Activated CD8-positive, alpha-beta memory T cell treated with anti-CD3 and anti-CD28 coated beads for 48 hours (primary cell): ENCODE data around the gene CLIC1.
"Not testable (repeated sequence)": the region's sequence is repeated elsewhere in the genome, so short reads cannot be mapped to it uniquely, and the experiment has no call there.

Experiments
- DNase-seq, 3 experiments: peaks; one replicate each; pipeline ENCODE4 v3.0.0-alpha.2; 2020; ENCODE audit warnings: low read depth in 2 of 3, low spot score in 2 of 3

The CLIC1 gene

DNA sequence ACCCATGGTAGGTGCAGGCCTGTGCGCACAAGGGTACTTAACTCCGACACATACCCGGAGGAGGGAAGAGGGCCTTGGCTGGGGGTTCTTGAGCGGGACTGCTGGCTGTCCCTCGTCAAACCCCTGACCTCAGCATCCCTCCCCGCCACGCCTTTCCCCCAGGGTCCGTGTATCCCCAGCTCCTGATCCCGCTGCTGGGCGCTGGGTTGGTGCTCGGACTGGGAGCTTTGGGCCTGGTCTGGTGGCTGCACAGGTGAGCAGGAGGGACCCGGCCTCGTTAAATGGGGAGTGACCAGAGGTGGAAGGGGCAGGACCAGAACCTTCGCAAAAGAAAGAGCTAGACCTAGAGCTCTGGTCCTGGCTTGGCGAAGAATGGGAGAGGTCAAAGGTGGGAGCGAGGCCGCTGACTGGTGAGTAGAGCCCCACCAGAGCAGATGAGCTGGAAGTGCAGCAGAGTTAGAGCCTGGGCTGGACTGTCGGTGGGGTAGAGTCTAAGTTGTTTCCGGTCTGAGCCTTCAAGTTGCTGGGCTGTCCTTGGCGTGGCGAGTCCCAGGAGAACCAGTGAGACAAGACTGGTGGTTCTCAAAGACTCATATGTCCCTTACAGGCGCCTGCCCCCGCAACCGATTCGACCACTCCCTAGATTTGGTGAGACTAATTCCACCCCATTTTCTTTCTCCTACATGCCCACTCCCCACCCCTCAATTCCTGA lies 12.2 kb downstream of the CLIC1 start:
- no peak for DNase-seq

- no peak for DNase-seq
These were observed 12.9 kb downstream of the CLIC1 start, which contains the start of gene MPIG6B for GRCh38 chr6:31723245-31723979. MPIG6B (plus strand) TSS chr6:31723373; CDS start chr6:31723384, 11 bp downstream.

DNA sequence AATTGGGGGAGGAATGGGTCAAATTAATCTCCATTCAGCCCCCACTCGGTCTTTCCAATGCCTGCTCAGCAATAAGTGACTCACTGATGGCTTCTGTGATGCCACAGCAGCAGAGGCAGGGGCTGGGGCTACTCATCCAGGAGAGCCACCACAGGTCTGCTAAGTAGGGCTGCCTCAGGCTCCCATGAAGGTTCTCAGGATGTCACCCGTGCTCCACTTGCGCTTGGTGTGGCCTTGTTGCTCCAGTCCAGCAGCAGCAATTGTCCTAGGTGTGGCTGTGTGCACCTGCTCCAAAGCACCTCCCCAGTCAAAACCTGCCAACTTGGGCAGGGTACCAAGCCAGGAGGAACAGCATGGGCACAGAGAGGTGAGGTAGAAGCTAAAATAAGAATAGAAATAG lies 14.2 kb downstream of the CLIC1 start:
- no peak for DNase-seq

DNA sequence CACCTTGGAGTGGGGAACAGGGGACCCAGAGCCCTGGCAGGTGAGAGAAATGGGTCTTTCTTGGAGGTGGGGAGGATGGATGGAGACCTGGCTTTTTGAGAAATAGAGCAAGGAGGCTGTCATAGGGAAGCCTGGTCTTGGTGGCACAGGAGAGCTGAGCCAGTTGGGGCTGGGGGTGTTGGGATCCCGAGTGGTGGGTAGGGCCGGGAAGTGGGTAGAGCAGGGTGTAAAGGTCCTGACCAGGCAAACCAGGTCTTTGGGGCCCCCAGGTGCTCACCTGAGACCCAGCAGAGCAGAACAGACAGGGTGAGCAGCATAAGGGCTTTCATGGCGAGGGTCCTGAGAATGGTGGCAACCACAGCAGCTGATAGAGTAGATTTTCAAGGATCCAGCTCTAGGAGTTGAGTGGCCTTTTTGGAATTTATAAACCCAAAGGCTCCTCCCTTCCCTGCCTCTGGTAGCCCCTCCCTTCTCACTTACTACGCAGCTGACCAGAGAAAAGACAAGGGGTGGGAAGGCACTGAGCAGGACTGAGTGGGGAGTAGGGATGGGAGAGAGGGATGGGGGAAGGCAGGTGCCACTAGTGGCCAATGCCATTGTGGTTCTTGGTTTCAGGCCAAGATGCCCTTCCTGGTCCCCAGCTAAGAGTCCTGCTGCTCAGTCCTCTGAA lies 14.8 kb downstream of the CLIC1 start, which contains the start of gene LY6G6C:
TSS of gene LY6G6C (minus strand) at position 396 of the 670 bp plus-strand sequence. CDS start at position 329, 67 bp downstream.
- no peak for DNase-seq

GRCh38 chr6:31720196-31720770 lies 16.0 kb downstream of the CLIC1 start:
- no peak for DNase-seq

- no peak for DNase-seq
These were observed 17.3 kb downstream of the CLIC1 start for GRCh38 chr6:31719001-31719400.

DNA sequence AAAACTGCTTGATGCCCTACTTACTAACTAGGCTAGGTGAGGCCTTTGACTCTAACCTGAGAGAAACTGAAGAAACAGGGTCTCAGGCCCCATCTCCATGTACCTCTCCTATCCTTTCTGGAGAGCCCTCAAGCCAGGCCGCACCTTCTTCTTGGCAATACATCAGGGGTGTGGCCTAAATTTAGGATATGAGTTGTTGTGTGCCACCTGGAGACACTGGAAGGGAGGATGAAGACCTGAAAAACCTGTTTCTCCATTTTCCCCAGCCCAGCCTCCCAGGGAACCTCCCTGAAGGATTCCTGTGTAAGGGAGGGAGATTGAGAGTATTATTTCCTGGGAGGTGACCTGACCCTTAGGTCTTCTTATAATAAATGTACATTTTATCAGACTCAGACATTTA lies 18.1 kb downstream of the CLIC1 start:
- no peak for DNase-seq

DNA sequence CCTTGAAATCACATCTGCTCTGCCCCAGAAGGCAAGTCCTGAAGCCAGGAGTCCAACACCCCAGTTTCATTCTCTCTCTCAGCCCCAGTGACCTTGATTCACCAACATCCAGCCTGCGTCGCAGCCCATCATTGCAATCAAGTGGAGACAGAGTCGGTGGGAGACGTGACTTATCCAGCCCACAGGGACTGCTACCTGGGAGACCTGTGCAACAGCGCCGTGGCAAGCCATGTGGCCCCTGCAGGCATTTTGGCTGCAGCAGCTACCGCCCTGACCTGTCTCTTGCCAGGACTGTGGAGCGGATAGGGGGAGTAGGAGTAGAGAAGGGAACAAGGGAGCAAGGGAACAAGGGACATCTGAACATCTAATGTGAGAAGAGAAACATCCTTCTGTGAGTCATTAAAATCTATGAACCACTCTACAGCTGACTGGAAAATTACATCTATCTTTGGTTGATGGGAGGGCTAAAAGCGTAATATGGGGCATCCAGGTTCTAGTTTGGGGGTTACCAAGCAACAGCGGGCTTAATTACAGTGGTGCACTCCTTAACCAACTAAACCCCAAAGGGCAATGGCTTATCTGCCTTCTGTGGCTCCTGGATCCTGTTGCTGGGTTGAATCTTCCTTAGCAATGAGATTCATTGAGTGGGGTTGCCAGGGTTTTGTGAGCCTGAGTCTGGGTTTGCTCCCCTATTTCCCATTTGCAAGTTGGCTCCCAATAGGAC lies 18.7 kb downstream of the CLIC1 start:
- no peak for DNase-seq

DNA sequence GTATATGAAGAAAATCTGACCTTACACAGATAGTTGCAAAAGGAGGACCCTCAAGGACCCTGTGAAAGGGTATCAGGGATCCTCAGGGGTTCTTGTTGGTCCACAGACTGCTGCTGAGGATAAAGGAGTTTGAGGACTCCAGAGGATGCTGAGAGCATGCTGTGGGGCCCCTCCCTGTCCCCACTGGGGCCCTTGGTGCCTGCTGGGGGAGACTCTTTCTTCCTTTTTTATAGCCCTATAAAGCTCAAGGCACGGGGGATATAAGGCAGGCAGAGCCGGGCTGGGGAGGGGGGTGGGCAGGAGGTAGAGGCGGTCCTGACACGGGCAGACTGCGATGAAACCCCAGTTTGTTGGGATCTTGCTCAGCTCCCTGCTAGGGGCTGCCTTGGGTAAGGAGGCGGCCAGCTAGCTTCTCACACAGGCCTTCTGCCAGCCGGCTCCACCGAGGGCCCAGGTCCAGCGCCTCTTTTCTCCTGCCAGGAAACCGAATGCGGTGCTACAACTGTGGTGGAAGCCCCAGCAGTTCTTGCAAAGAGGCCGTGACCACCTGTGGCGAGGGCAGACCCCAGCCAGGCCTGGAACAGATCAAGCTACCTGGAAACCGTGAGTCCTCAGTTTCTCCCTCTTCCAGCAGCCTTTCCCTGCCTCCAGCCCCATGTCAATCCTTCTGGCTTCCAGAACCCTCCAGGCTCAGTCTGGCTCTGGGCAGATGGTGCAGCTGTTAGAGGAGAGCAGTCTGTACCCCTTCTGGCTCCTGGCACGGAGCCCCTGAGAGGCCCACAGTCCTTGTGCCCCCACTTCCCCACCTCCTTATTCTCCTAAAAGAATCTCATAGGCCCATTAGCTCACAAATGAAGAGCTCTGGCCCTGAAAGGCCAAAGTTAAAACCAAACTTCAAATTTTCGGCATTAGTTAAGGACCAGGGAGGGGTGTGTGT lies 21.0 kb downstream of the CLIC1 start, which contains the start of gene LY6G6D:
TSS of gene LY6G6D (plus strand) at position 327 of the 937 bp plus-strand sequence. CDS start at position 335, 8 bp downstream.
- no peak for DNase-seq

DNA sequence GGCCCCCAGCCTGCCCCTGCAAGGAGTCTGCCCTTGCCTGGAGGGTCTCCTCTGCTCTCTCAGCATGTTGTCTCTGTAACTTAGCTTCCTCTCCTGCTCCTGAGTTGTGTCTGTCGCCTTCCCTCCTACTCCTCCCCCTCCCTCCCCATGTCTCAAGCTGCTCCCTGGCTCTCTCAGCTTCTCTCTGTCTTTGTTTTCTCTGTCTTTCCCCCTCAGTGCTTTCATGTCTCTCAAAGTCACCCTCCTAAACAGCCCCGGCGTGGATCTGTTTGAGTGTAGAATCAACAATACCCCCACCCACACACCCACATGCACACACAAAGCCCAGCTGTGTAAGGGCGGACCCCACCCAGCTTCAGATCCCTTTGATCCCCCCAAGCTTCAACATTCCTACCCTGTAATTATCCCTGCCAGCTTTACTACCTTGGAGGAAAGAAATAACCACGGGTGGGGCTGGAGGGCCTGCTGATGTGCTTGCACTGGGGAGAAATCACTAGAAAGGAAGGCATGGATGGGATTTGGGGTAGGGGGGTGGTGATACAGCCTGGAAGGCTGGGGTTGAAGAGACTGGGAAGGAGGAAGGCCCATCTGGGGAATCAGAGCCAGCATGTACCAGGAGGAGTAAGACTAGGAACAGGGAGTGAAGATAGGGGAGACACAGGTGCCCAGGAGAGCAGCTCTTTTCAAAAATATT lies 22.2 kb downstream of the CLIC1 start:
- DNase-seq, result no peak

GRCh38 chr6:31713465-31713864 lies 22.9 kb downstream of the CLIC1 start:
- DNase-seq, result no peak

DNA sequence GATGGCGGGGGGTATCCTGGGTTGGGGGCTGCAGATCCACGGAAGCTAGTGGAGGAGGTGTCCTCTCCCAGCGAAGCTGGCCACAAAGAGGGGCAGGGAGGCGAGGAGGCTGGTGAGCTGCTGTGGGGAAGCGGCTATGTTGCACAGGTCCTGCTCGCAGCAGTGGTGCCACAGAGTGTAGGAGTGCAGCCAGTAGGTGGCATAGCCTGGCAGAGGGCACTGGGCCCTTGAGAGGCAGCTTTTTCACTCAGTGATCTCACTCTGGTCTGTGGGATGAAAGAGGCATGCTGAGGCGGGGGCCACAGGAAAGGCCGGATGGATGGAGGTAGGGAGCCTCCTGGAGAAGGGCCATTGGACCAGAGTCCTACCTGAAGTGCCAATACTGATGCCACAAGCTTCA lies 24.0 kb downstream of the CLIC1 start:
- no peak for DNase-seq

DNA sequence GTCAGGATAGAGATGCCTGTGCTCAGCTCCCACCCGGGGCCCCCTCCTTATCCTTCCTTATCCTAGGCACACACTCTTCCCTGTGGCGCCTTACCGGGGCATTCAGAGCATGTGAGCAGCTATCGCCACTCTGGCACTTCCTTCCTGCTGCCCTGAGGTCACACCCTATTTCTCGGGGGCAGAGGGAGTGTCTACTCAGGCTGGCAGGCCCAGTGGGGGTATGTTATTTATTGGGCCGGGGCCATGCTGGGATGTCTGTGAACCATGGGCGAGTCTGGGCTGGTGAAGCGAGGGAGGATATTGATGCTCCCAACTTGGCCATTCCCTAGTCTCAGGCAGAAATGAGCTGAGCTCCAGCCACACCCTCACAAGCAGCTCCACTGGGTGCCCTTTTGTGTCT lies 25.1 kb downstream of the CLIC1 start:
- no peak for DNase-seq

DNA sequence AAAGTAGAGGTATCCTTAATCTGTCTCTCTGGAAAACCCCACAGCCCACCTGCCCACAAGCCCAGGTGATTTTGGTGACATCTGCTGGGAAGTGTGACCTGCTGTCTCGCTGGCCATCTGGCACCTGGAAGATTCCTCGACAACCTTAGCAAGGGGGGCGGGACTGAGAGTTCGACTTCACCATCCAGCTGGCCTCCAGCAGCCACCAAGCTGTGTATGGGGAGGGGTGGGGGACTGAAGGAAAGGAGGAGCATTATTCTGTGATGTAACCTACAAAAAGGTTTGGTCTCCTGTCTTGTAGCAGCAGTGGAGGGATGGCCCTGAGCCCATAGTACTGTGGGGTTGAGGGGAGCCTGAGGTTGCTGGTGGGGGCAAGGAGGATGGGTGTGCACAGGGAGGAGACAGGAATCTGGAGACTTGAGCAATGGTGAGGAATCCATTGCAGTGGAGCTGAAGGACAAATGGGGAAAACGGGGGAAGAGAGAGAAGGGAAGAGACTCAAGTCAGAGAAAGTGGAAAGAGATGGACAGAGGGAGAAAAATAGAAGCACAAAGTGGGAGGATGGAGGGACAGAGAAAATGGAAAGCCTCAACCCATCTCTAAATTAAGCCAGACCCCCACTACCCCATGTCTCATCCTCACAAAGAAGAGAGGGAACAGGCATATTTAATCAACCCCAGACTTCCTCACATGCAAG lies 25.7 kb downstream of the CLIC1 start:
- DNase-seq, result no peak

- not testable (repeated sequence) for DNase-seq
These were observed 27.2 kb downstream of the CLIC1 start for GRCh38 chr6:31709157-31709556.

- no peak for DNase-seq
These were observed 28.1 kb downstream of the CLIC1 start for GRCh38 chr6:31708224-31708623.

DNA sequence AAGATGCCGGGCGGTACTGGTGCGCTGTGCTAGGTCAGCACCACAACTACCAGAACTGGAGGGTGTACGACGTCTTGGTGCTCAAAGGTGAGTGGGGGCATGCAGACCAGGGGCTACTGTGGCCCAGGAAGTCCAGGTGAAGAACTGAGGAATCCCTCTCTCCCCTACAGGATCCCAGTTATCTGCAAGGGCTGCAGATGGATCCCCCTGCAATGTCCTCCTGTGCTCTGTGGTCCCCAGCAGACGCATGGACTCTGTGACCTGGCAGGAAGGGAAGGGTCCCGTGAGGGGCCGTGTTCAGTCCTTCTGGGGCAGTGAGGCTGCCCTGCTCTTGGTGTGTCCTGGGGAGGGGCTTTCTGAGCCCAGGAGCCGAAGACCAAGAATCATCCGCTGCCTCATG lies 28.6 kb downstream of the CLIC1 start:
- no peak for DNase-seq

- DNase-seq, result no peak
These were observed 29.7 kb downstream of the CLIC1 start, which contains the start of gene LY6G6F for GRCh38 chr6:31706599-31706998. LY6G6F (plus strand) TSS chr6:31706866; CDS start chr6:31706907, 41 bp downstream.
